HG03520 (cell line): ENCODE results near the gene SHMT2.

Source experiments
- ATAC-seq: cut with Tn5 transposase; IDR thresholded peaks from one replicate; pipeline ENCODE4 v1.9.1; 2021; ENCODE audit warnings: mild to moderate bottlenecking, moderate library complexity; ENCODE audit not compliant: unreplicated experiment

The SHMT2 gene

GRCh38 chr12:57196956-57197355 lies 32.6 kb upstream of the SHMT2 start:
- ATAC-seq: no peak

- no peak for ATAC-seq
Measured at GRCh38 chr12:57198329-57198728, 31.2 kb upstream of the SHMT2 start.

- no peak for ATAC-seq
Measured at GRCh38 chr12:57199191-57199590, 30.3 kb upstream of the SHMT2 start.

- ATAC-seq: no peak
Measured at GRCh38 chr12:57200497-57200896, 29.0 kb upstream of the SHMT2 start.

- no peak for ATAC-seq
Measured at GRCh38 chr12:57201219-57201618, 28.3 kb upstream of the SHMT2 start.

GRCh38 chr12:57201631-57202030 lies 27.9 kb upstream of the SHMT2 start:
- ATAC-seq: no peak

GRCh38 chr12:57202321-57202720 lies 27.2 kb upstream of the SHMT2 start:
- no peak for ATAC-seq

- ATAC-seq: no peak
Measured at GRCh38 chr12:57203201-57203600, 26.3 kb upstream of the SHMT2 start.

GRCh38 chr12:57203791-57204190 lies 25.7 kb upstream of the SHMT2 start:
- no peak for ATAC-seq

- ATAC-seq: no peak
Measured at GRCh38 chr12:57204454-57204853, 25.1 kb upstream of the SHMT2 start.

GRCh38 chr12:57205186-57205585 lies 24.3 kb upstream of the SHMT2 start:
- no peak for ATAC-seq

- no peak for ATAC-seq
Measured at GRCh38 chr12:57205931-57206330, 23.6 kb upstream of the SHMT2 start.

- ATAC-seq: no peak
Measured at GRCh38 chr12:57207731-57208630, 21.5 kb upstream of the SHMT2 start.

GRCh38 chr12:57208631-57209282 lies 20.8 kb upstream of the SHMT2 start:
- no peak for ATAC-seq

GRCh38 chr12:57209916-57210315 lies 19.6 kb upstream of the SHMT2 start:
- ATAC-seq: no peak

- no peak for ATAC-seq
Measured at GRCh38 chr12:57210461-57210860, 19.1 kb upstream of the SHMT2 start.

- no peak for ATAC-seq
Measured at GRCh38 chr12:57210926-57211692, 18.4 kb upstream of the SHMT2 start.

GRCh38 chr12:57211791-57212700 lies 17.5 kb upstream of the SHMT2 start:
- no peak for ATAC-seq

- ATAC-seq: no peak
Measured at GRCh38 chr12:57212701-57213057, 16.8 kb upstream of the SHMT2 start.

GRCh38 chr12:57213058-57213715 lies 16.3 kb upstream of the SHMT2 start:
- ATAC-seq: no peak
